ENCODE measurements around the gene SPTBN5.

GRCh38 chr15:41885321-41885720 is 8.5 kb downstream of the SPTBN5 start:
- TF ChIP-seq CTCF (IDR thresholded peaks at IDR 0.05) (no peak), POLR2A (IDR thresholded peaks at IDR 0.05) (no peak)
